GM11168 (cell line): Measurements from ENCODE around the gene NPHP1.
"Not testable (repeated sequence)": the region's sequence is repeated elsewhere in the genome, so short reads cannot be mapped to it uniquely, and the experiment has no call there.

Experiments used
- in situ Hi-C: fragments of 300-500 bp; cut with MboI; formaldehyde crosslinking; loops from one replicate; pipeline ENCODE4 v1.12.0; 2022; ENCODE audit warnings: low sequenced_read_pairs; ENCODE audit not compliant: unreplicated experiment

The NPHP1 gene

DNA sequence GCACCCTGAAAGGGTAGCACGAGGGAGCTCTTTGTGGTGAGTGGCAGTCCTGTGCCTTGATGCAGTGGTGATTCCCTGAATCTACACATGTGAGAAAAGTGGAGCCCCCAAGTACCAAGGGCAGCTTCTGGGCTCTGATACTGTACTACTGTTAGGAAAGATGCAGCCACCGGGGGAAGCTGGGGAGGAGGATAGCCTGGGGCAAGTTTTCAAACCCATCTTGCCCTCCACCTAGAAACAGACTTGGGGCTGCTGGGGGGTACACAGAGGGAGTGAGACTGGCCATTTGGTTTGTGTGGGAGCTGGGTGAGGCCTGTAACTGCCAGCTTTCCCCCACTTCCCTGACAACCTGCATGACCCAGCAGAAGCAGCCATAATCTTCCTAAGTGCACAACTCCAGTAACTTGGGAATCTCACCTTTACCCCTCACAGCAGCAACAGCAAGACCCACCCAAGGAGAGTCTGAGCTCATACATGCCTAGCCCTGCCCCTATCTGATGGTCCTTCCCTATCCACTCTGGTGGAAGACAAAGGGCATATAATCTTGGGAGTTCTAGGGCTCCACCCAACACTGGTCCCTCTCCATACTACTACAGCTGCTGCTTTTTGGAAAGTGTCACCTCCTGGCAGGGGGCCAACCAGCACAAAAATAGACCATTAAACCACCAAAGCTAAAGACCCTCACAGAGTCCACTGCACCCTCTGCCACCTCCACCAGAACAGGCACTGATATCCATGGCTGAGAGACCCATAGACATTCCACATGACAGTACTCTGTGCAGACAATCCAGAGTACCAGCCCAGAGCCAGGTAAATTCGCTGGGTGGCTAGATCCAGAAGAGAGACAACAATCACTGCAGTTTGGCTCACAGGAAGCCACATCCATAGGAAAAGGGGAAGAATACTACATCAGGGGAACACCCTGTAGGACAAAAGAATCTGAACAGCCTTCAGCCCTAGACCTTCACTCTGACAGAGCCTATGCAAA, 97.4 kb downstream of the NPHP1 start:
- in situ Hi-C loops, result loop anchor here (25.0 kb wide), 1 partner anchor 180 kb away; no protein-coding TSS in a partner anchor

DNA sequence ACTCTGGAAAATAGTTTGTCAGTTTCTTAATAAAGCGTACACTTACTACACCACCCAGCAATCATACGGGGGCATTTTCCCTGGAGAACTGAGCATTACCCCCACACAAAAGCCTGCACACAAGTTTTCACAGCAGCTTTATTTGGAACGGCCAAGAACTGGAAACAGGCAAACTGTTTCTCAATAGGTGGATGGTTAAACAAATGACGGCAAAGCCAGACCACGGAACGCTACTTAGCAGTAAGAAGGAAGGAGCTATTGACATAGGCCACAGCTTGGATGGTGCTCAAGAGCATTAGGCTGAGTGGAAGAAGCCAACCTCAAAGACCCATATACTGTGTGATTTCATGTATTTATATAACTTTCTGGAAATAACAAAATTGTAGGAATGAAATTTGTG, 98.2 kb downstream of the NPHP1 start:
- in situ Hi-C loops, result loop anchor here (25.0 kb wide), 1 partner anchor 181 kb away; no protein-coding TSS in a partner anchor

DNA sequence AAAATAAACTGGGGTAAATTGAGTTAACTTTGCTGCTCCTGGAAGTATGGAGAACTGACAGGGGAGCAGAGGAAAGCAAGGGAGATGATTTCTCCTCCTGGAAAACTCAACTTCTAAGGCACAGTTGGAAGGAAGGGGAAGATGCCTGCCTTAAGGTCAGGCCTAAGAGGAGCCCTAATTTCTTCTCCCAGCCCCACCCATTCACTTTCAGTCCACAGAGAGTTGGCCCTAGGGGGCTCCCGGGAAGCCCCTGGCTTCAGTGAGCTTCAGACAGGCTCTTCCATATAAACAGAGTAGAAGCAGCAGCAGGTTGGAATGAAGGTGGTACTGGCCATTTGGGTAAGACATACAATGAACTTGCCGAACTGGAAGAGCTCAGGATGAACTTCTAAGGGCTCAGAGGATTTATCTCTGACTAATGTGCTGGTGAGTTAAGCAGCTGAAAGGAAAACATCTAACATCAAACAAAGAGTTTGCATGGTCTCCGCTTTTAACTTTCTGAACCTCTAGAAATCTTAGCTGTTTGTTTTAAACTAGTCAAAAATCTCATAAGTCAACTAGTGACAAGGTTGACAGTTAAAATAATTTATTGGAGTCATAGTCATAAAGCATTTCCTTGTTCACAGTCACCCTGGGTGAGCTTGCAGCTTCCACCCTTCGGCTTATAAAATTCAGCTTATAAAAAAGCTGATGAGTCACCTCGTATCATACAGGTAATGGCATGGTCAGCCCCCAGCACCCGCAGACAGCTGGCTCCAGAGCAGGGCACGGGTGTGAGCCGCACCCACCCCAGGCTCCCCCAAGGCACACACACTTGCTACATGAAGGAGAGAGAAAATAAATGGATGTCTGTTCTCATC, 99.0 kb downstream of the NPHP1 start:
- in situ Hi-C loops, result loop anchor here (25.0 kb wide), 1 partner anchor 181 kb away; no protein-coding TSS in a partner anchor

DNA sequence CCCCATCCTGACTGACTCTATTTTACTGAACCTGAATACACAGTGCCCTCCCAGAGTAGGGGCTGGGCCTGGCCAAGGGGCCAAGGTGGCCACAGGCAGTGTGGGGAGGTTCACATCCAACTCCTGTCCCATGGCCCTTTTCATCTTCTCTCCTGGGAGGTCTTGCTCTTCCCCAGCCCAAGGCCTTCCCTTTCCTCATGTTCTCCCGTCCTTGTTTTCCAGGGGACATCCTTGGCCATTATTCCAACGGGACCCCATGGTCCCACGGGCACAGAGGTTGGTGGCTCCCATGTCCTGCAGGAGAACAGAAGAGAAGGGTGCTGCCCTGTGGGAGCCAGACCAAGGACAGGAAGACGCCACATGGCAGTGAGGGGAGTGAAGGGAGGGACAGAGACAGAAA, 99.6 kb downstream of the NPHP1 start:
- in situ Hi-C loops, result loop anchor here (25.0 kb wide), 1 partner anchor 182 kb away; no protein-coding TSS in a partner anchor

DNA sequence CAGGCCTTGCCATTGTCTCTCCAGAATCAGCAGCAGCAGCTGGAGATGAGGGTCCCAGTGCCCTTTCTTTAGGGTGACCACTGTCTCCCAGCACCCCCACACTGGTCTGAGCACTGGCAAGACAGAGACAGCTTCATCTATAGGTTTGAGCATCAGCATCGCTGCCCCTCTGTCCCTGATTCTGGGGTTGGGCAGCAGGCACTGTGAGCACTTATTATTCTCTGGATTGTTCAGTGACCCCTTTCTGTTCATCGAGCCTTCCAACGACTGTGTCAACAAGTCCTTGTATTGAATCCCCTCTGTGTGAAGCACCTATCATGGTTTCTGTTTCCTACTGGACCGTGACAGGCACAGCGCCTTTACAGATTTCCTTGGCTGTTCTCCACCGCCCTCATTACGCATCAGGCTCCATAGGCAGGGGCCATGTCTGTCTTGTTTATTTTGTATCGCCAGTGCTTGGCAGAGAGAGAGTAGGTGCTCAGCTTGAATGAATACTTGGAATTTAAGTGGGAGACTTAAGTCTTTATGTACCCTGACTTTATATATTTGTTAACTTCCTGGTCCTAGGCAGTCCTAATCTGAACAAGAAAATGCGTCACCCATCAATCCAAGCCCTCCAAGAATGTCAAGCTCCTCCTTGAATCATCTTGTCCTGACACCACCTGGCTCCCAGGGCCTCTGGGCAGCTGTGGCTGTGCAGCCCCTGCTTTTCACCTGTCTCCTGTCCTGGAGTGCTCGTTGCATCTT, 100.6 kb downstream of the NPHP1 start:
- in situ Hi-C loops, result loop anchor here (25.0 kb wide), 1 partner anchor 183 kb away; no protein-coding TSS in a partner anchor

DNA sequence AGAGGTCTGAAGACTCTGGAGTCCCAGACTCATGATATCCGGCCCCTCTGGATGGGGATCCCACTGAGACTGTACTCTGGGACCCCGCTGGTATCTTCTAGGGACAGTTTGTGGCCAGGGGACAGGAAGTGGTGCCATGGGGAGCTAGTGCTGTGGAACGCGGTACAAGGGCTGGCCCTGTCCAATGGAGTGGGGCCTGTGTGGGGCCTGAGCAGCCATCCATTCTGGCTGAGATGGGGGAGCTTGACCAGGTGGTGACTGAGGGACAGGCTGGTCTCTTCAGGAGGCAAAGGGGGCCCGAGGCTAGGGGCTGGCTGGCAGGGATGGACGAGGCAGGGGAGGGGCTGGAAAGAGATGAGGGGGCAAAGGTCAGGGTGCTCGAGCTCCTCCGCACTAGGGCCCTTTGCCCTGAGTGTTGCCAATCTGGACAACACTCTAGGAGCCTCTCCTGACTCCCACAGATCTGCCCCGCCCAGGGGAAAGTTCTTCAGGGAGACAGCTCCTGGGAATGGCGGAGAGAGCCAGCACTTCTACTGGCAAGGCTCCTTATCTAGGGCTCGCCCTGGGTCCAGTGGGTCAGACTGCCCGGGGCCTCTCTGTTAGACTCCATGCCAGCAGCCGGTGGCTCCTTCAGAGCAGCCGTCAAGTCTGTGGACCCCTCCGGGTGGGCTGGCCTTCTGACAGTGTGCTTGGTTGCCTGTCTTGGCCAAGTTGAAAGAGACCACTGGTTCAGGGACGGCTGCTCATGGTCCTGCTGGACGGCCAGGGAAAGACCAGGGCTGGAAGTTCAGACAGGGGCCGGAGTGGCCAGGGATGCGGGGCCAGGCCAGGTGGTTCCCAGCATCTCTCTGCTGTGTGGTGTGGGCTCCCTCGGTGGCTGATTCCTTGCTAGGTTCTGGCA, 101.5 kb downstream of the NPHP1 start:
- in situ Hi-C loops, result loop anchor here (25.0 kb wide), 1 partner anchor 184 kb away; no protein-coding TSS in a partner anchor

DNA sequence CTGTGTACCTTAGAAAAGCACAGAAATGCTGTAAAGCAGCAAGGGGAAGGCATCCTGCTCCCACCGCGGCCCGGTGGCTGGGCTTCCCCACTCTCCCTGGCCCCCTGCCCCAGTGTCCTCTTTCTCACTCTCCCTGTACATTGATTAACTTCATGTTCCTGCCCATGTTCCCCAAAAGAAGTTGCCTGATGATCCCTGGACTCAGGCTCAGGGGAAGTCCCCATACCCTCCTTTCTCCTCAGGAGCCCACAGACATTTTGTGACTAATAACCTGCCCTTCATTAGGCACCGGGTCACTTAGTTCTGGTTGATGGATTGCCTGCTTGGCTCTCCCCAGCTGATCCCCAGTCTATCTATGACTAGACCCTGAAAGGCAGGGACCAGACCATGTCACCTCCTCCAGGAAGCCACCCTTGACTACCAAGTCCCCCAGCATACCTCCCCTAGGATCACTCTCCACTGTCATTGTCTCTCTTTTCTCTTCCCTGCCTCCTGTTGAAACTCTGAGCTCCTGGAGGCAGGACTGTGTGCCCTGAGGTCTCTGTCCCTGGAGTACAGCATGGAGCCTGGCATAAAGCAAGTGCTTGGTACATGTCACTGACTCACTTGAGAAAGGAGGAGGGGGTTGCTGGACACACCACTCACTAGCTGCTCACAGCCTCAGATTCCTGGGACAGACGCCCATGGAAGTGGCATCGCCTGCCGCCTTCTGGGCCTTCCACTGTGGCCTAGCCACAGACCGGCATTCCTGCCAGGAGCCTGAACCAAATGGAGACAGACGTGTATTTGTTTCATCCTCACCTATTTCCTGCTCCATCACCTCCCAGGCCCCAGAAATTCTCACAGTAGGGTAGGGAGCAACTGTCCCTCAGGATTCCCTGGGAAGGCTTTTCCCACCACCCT, 102.7 kb downstream of the NPHP1 start:
- in situ Hi-C loops, result loop anchor here (25.0 kb wide), 1 partner anchor 185 kb away; no protein-coding TSS in a partner anchor

DNA sequence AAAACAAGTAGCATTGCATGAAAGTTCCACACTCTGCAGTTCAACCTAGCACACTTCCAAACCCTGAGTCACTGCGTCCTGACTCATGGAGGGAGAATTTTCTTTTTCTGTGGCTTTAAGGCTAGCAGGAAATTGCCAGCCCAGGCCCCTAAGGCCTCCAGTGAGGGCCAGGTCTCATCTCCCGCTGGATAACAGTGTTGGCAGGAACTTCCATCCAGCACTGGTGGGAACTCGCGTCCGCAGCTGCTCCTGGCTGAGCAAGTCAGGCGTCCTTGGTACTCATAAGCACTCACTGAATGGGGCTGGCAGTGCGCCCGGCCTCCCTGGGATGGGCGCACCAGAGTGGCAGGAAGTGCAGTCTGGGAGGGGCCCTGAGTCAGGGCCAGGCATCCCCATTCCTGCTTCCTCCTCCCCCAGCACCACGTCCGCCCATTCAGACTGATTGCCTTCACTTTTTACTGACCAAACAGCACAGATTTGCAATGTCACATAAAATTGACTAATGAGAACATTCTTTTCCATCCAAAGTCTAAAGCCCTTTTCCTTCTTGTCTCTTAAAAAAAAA, 103.5 kb downstream of the NPHP1 start:
- in situ Hi-C loops, result loop anchor here (25.0 kb wide), 1 partner anchor 186 kb away; no protein-coding TSS in a partner anchor

DNA sequence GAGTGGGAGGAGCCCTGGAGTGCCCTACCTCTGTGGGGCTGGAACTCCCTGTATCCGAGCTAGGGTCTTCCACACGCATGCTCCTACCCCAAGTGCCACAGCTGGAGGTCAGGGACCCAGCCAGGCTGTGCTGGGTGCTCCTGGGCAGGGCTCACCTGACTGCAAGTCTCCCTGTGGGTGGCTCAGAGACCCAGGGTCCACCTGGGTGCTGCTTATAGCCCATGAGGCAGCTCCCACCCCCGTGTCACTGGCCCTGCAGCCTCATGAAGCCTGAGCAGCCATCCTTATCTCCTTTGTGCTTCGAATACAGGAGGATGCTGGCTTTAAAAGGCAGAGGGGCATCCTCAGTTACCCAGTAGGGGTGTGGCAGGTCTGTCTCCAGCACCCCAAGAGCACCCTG, 103.9 kb downstream of the NPHP1 start:
- in situ Hi-C loops, result loop anchor here (25.0 kb wide), 1 partner anchor 186 kb away; no protein-coding TSS in a partner anchor

DNA sequence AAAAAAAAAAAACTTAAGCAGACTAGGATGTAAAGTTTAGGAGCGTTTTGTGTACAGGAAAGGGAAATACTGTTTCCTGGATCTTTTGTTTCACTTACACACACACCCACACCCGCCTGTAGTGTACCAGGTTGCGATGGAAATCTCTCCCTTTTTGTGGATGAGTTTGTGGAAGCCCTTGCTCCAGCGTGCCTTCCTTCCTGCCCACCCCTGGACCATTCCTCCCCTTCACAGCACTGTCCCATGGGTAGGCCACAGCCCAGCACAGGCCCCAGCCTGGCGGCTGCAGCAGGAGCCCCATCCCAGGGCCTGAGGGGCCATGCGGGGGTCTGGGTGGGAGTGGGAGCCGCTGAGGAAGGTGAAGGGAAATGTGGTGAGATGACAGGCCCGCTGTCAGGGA, 104.3 kb downstream of the NPHP1 start:
- in situ Hi-C loops, result loop anchor here (25.0 kb wide), 1 partner anchor 187 kb away; no protein-coding TSS in a partner anchor

DNA sequence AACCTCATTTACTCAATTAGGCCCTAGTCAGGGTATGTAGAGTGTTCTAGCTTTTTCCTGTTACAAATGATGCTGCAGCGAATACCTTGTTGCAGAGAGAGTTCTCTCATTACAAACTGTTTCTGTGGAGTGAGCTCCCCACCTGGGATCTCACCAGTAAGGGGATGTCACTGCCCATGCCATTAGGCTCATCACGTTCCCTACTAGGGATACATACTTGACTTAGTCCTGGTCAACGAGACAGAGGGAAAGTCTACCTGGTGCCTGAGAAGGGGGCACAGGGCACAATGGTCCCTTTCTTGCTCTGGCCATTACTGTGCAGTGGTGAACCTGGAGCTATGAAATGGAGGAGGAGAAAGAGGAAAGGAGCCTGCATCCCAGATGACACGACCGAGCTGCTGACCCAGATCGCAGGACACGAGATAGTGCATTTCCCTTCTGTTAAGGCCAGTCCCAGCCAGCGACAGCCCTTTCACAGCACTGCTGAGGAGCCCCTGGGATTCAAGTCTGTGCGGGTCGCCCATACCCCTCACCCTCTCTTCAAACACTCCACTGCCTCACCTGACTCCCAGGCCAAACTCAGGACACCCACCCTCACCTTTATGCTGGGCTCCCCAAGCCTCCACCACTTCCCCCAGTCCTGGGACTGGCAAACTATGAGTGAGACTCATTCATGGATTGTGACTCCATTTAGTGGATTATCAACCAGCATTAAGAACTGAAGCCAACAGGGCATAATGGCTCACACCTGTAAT, 105.2 kb downstream of the NPHP1 start:
- in situ Hi-C loops, result loop anchor here (25.0 kb wide), 1 partner anchor 188 kb away; no protein-coding TSS in a partner anchor

DNA sequence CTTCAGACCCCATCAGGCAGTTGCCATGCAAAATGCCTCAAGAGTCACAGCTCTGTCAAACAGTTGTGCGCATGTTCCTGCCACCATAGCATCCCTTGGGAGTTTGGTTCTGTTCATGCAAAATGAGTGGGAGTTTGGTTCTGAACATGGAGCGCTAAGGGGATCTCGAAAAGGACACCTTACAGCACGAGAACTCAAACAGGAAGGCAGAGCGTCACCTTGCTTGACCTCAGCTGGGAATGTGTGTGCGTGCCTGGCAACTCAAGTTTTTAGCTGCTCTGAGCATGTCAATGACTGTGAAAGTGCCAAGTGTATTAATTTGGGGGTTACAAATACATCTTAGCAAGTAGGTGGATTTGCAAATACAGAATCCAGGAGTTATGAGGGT, 105.8 kb downstream of the NPHP1 start:
- in situ Hi-C loops, result no loop called here

DNA sequence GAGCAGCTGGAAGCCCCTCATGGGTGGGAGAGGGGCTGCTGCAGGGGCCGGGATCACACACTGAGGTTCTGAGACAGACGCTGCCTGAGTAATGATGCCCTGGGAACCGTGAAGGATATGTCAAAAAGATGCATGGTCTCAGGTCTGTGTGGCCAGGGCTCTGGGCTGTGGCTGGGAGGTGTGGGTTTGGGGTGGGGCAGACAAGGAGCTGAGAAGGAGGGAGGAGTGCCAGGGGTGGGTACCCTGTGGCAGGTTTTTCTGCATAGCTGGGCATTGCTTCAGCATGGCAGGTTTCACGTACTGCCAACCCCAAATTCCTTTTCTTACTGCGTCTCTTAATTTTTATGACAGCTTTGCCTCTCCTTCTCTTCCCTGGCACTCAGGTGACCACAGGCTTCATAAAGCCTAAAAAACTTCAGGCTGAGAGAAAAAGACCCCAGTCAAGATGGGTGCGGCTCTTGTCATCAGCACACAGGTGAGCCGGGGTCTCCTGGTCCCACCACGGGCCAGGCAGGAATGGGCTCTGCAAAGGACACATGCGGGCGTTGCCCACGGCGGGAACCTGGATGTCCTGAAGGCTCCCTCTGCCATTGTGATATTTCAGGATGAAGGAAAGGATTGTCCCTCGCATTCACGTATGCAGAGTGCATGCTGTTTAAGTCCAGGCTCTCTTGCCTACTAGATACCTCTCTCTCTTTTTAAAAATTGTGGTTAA, 107.2 kb downstream of the NPHP1 start:
- in situ Hi-C loops, result no loop called here

DNA sequence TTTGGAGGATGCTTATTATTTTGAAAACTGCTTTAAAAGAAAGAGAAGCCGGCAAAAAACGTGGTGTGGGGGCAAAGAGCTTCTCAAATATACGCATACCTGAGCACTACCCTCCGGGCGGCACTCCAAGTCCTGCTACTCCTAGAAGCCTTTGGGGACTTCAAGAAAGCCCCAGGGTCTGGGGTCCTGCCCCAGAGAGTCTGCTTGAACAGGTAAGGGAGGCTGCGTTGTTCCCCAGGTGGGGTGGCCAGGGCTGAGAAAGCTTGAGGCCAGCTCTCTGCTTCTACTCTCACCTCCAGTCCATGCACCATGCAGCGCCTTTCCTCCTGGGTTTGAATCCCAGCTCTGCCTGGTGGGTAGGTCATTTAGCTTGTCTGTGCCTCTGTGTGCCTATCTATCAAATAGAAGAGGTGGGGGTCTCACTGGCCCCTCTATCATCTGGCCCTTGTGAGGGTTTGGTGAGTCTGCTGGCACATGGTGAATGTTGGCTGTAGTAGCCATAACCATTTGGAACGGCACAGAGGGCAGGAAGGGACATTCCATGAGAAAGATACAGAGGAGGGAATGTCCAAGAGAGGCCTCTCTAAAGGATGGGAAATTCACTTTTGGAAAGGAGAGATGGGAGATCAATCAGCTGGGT, 108.7 kb downstream of the NPHP1 start:
- in situ Hi-C loops, result no loop called here

DNA sequence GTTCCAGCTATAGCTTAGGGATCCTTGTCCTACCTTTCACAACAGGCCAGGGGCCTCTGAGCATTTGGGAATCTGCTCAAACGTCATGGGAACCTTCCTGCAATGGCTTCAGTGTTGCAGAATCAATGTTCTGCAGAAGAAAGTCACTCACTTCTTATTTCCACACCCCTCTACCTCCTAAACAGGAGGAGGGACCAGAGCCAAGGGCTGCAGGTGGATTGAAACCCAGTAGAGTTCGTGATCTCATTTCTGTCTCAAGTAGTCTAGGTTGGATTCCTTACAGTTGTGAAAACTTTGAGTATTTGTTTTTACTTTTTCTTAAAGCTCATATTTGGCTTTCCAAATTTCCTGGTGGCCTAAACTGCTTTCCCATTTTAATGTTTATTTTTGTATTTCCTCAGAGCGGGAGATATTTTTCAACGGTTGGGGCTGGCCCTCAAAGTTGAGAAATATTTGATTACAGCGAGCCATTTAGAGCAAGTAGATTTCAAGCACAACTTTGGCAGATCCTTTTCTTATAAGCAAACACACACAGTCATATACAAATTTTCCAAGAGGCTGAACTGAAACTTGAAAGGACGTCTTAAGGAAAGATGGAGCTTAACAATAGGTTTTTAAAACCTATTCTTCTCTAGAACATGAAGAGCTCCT, 109.8 kb downstream of the NPHP1 start:
- in situ Hi-C loops, result not testable (repeated sequence)
